Measurements from ENCODE around the gene FGF18.

GRCh38 chr5:171484460-171484899, 65.0 kb downstream of the FGF18 start:
- TF ChIP-seq TARDBP (IDR thresholded peaks at IDR 0.05) (no peak), HDGF (IDR thresholded peaks at IDR 0.05; ENCODE audit: borderline replicate concordance) (no peak), BHLHE40 (IDR thresholded peaks at IDR 0.05; ENCODE audit: borderline replicate concordance) (no peak), SUZ12 (IDR thresholded peaks at IDR 0.05) (no peak), CTBP1 (IDR thresholded peaks at IDR 0.05; ENCODE audit: borderline replicate concordance) (no peak), L3MBTL2 (conservative IDR thresholded peaks at IDR 0.05) (no peak), FOXM1 (IDR thresholded peaks at IDR 0.05; ENCODE audit: borderline replicate concordance) (no peak), SP1 (IDR thresholded peaks at IDR 0.05) (no peak), ARNT (IDR thresholded peaks at IDR 0.05) (no peak), ZNF384 (IDR thresholded peaks at IDR 0.05) (no peak), FOXK2 (IDR thresholded peaks at IDR 0.05) (no peak), LEF1 (IDR thresholded peaks at IDR 0.05; ENCODE audit: borderline replicate concordance) (no peak)
